SU-DHL-6 (cell line): Measurements from ENCODE around the gene NSRP1.

Experiments
- CTCF ChIP-seq: fragments of 200-600 bp; sonication (generic); IDR thresholded peaks from one replicate; pipeline ENCODE4 v1.5.1; 2017; ENCODE audit warnings: antibody characterized with exemption, mild to moderate bottlenecking, low read length, moderate library complexity; ENCODE audit not compliant: insufficient read depth, poor library complexity, severe bottlenecking
- EZH2phosphoT487 ChIP-seq: fragments of 200-600 bp; sonication (generic), shearing (Covaris generic); conservative IDR thresholded peaks from 2 replicates; pipeline ENCODE4 v1.6.1; 2018; ENCODE audit warnings: mild to moderate bottlenecking, antibody characterized with exemption, low read length, moderate library complexity, mixed read lengths

GRCh38 chr17:30091121-30091670 lies 25.4 kb upstream of the NSRP1 start:
- no peak for TF ChIP-seq CTCF
- TF ChIP-seq EZH2phosphoT487 = no peak
